HG03175 (cell line): ENCODE measurements around the gene ARHGEF3.
A peak's percentile ranks its signal among the peaks of the same experiment; 100 is the strongest.

Experiments used
- ATAC-seq: cut with Tn5 transposase; IDR thresholded peaks from one replicate; pipeline ENCODE4 v1.9.1; 2021; ENCODE audit warnings: mild to moderate bottlenecking, moderate library complexity; ENCODE audit not compliant: unreplicated experiment

The ARHGEF3 gene

DNA sequence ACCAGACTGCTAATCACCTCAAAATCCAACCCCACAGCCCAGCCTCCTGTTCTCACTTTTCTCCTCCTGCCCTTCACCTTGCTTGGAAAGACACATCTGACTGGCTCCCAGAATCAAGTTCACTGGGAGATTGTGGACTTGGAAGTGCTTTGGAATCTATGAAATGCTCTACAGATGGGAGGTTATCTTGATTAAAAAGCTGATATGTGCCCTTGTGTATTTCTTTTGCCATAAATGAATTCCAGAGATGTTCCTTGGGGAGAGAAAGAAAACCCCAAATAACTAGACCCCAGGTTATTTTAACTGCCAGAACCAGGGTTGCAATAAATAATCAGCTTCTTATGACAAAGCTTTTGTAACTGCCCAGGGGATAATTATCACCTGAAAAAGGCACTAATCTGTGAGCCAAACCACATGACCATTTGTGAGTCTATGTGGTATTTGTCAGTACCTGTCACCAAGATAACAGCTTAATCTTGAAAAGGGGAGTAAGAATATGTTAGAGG lies 21.7 kb upstream of the ARHGEF3 start:
- ATAC-seq, result no peak

DNA sequence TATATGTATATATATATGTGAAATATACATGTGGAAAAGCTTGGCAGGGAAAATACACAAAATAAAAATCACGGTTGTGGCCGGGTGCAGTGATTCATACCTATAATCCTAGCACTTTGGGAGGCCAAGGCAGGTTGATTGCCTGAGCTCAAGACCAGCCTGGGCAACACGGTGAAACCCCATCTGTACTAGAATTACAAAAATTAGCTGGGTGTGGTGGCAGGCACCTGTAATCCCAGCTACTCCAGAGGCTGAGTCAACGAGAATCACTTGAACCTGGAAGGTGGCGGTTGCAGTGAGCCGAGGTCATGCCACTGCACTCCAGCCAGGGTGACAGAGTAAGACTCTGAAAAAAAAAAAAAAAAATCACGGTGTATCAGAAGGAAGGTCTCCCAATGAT lies 20.8 kb upstream of the ARHGEF3 start:
- ATAC-seq, result no peak

DNA sequence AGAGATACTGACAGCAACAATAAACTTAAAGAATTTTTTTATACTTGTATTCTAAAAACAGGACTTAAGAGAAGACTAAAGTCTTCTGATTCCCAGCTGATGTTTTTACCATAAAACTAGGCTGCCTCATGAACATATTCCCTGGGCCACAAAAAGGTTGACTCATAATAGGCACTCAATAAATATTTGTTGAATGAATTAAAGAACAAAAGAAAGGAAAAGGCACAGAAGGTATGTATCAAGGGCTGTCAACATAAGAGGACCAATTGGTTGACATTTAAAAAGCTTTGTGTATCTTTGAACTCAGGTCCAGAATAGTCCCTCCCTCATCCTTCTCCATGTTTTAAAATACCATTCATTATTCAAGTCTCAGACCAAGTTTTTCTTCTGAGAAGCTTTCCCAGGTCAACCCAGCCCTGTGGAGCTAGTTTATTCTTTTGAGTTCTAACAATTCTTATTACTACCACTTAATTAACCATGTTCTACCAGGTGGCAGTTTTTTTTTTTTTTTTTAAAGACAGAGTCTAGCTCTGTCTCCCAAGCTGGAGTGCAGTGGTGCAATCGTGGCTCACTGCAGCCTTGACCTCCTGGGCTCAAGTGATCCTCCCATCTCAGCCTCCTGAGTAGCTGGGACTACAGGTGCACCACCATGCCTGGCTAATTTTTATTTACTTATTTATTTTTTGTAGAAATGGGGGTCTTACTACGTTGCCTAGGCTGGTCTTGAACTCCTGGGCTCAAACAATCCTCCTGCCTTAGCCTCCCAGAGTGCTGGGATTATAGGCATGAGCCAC lies 17.5 kb upstream of the ARHGEF3 start:
- ATAC-seq, result no peak

DNA sequence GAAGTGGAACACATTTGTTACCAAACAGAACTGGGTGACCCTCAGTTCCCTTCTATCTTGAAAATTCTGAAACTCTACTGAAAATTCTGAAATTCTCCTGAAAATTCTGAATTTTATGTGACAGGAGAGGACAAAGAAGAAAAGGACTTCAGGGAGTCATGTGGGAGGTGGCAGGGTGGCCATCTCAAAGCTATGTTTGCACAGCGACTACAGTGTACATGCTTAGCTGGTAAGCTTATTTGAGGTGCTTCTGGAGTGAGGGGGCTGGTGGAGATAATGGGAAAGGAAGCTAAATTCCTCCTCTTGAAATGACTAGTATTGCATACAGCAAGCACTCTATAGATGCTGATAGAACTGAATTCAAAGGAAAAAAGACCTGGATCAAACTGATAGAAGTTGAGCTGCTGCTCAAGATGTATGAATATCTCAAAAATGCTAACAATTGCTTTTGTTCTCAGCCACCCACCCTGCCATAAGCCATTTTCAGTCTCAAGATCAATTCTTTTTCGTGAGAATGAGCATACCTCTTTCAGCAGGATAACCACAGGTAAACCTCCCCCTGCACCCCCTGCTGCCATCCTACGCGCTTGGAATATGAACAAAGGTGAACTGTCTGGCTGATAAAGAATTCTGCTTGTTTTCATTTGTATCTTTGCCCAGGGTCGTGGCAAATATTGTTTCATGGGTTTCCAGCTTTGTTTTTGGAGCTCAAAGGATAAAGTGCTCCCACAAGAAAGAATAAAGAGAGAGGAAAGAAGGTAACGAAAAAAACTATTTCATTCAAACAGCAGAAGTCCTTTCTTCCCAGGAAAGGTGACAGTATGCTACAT lies 16.6 kb upstream of the ARHGEF3 start:
- no peak for ATAC-seq

DNA sequence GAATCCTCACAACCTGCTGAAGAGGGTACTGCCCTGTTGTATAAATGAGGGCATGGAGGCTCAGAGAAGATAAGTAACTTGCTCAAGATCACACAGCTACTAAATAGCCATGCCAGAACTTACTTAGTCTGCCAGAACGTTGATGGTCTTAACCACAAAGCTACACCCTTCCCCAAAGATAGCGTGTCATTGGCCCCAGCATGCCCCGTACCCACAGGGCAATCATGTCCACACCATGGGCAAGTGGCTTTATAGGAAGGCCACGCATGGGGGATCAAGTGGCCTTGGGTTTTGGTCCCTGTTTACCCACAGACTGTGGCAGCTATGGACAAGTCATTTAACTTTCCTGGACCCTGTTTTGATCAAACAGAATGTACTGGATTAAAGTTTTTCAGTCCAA lies 15.9 kb upstream of the ARHGEF3 start:
- ATAC-seq, result no peak

DNA sequence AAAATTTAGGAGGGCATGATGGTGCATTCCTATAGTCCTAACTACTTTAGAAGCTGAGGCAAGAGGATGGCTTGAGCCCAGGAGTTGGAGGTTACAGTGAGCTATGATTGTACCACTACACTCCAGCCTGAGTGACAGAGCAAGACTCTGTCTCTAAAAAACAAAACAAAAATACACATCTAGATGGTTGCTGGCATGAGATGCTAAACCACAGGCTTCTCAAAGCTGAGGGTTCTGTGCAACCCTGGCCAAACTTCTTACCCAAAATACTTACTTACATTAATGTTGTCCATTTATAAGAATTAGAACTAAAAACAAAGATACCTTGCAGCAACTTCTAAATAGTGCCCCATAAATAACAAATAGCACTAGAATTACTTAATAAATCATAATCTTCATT lies 14.3 kb upstream of the ARHGEF3 start:
- no peak for ATAC-seq

DNA sequence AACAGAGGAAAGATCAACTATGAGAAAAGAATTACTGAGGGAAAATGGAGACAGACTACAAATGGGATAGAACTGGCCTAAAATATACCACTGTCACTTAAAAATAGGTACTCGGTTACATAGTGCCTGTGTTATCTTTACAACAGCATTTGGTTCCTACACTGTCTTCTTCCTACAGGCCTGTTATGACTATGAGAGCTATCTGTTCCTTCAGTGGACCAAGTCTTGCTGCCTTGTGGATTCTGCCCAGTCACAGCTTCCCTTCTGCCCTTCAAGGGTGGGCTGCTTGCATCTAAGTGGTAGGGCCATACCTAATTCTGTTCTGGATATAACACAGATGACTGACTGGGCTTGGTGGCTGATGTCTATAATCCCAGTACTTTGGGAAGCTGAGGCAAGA lies 13.8 kb upstream of the ARHGEF3 start:
- ATAC-seq, result no peak

DNA sequence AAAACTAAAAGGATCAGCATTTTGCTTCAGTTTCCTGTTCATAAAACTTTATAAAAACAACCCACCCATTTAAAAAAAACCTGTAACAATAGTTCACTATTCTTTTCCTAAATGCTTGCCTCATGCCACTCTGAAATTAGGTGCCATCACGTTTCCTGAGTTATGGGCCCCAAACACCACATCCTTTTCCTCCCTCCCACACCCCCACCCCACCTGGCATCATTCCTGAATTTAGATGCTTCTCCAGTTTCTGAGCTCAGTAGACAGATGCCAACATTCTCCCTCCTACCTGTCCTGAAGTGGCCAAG lies 11.9 kb upstream of the ARHGEF3 start:
- ATAC-seq, result no peak

DNA sequence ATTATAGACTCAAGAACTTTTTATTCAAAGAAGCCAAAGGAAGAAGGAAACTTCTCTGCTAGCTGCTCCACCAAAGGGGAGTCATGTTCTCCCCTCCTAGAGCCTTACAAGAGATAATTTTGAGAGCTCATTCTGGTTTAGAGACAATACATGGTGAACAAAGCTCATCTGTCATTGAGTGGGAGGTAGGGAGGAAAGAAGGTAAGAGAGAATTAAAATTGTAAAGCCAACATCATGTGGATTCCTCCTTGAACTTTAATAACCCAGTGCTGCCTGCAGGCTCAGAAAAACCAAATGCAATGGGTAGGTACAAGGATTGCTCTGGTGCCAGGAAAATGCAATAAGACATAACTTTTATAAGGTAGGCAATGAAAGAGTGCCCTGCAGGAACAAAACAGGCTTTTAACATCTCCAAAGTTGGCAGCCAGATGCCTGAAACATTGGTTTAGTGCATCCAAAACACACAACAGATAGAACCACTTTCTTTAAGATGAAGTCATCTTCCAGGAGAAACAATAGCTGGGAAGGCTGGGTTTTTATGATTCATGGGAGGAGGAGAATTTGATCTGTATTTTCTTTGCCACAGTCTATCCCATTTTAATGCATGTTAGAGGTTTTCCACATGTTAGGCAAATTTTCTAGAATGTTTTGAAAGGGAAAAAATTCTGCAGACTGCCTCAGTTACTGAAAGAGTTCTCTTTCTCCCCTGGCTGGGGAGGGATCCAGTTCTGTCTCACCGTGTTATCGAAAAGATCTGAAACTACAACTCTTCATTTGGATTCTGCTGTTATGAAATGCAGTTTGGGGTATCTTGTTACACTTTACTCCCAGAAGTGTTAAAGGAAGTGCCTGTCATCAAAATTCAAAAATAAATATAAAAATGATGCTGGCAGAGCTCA lies 11.3 kb upstream of the ARHGEF3 start:
- no peak for ATAC-seq

DNA sequence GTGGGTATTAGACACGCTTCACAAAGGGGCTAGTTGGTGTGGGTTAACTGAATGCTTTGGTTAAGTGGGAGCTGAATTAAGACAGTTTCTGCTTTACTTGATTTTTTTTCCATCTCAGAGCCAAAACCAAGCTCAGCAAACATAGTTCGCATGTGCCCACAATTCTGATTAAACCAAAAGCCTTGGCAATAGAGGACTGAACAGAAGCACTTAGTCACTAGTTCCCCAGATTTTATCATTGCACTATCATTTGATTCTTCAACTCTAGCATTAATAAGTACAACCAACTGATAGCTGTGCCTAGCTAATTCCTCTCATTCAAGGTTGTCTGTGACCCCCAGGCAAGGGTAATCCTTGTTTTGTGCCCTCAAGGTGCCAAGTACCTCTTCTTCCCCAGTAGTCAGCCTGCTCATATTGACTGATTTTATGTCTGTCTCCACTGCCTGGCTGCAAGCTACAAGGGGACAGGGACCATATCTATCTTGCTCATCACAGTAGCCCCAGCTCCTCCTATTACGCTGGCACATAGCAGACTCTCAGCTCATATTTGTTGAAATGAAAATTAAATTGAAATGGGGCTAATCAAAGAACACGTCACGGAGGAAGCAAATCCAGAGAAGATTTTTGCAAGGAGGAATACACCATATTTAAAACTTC lies 9.9 kb upstream of the ARHGEF3 start:
- no peak for ATAC-seq

DNA sequence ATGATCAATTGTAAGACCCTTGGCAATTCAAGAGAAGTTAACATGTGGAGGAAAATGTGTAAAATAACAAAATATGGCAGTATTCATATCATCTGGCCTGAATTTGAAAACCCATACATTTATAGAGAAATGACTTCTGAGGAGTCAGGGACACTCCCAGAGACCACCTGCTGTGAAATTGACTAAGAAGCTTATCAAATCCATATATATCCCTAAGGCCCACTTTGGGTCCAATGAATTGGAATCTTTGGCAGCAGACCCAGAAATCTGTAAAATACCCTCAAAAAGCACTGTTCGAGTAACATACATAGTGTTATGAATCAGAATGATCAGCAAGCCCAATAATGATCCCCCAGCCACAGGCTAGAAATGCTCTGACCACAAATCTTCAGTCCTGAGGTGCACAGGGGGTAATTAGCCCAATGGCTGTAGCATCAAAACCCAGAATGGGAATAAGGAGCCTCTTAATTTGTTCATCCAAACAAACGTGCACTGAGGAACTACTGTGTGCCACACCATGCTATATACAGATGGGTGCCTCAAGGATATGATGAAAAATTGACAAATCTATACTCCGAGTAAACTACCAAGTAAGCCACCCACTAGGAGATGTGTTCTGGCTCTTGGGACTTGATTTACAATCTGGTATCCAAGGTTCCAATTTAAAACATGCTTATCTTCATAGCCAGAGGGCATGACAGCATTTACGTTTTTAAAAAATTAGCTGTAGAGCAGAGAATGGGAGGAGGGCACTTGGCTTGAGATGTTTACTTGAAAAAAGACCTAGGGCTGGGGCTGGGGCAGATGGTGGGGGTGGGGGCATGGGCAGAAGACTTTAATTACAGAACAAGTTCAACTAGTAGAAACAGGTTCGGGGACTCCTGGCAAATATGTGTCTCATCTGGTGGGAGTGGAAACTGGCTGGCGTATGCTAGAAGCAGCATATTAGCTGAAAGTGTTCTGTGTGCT lies 9.1 kb upstream of the ARHGEF3 start:
- ATAC-seq, result no peak

DNA sequence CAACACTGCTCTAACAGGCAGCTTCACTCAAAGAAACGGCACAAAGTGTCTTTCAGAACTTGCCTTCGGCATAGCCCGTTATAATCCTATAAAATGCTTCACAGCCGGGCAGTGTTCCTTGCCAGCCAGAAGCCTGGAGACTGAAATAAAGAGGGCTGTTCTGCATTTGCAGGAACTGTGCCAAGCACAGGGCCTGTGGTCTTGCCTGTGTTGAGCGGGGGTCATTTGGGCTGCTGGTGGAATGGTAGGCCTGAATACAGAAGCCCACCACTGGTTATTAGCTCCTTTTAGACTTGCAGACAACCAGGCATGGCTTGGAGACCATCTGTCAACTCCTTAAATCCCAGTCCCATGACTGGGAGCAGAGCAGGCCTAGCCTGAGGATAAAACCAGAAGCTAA lies 4.7 kb upstream of the ARHGEF3 start:
- no peak for ATAC-seq

DNA sequence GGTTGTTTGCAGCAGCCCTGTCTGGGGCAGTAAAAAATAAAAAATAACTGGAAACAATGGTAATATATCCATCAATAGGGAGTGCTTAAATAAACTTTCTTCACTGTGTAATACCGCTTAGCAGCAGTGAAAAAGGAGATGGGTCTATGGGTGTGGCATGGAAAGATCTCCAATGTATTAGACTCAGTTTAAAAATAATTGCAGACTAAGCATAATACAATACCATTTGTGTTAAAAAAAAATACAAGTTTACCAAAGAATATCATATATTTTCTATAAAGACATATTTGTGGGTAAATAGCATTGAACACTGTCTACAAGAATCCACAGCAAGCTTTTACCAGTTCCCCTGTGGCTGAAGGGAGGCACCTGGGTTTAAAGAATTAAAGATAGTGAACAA lies 1.0 kb upstream of the ARHGEF3 start:
- no peak for ATAC-seq

DNA sequence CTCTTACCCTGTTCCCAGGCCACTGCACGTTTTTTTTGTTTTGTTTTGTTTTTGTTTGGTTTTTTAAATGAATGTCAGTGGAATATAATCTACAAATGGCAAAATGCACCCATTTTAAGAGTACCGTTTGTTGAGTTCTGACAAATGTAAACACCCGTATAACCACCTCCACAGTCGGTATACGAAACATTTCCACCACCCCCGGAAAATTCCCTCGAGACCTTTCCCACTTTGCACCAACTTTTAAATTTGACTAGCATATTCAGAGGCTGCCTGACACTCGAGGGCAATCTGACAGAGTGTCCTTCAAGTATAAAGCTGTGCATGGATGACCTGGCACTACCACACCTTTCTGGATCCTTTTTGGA lies 613 bp upstream of the ARHGEF3 start:
- ATAC-seq, result no peak

DNA sequence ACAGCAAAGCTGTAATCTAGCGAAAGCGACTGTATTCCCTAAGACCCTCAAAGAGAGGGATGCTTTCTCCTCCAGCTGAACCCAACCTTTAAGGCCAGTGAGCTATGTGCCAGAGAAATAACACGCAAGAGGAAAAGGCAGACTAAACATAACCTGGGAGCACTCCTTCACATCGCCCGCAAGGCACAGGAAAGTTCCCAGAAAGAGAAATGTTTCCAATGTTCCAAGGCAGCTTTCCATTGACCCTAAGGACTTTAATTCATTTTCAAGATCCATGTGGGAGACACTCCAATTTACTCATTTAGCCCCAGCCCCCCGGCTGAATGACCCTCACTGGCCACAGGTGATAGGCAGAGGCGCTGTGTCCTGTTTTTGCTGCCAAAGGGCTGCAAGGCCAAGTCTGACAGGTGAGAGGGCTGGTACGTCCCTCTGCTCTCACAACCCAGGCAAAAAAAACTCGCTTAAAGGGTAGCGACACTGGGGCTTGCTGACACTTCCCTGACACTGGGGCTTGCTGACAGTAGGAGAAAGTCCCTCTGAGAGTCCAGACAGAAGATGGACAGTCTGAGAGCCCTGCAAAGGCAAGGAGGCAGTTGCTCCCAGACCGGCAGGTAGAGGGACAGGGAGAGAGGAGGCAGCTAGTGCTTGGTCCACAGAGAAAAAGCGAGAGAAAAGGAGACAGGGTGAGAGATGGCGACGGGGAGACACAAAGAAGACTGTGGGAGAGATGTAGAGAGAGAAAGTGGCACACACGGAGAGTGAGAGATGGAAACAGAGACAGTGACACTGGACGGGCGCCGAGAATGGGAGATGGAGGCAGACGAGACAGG lies 702 bp downstream of the ARHGEF3 start:
- no peak for ATAC-seq

DNA sequence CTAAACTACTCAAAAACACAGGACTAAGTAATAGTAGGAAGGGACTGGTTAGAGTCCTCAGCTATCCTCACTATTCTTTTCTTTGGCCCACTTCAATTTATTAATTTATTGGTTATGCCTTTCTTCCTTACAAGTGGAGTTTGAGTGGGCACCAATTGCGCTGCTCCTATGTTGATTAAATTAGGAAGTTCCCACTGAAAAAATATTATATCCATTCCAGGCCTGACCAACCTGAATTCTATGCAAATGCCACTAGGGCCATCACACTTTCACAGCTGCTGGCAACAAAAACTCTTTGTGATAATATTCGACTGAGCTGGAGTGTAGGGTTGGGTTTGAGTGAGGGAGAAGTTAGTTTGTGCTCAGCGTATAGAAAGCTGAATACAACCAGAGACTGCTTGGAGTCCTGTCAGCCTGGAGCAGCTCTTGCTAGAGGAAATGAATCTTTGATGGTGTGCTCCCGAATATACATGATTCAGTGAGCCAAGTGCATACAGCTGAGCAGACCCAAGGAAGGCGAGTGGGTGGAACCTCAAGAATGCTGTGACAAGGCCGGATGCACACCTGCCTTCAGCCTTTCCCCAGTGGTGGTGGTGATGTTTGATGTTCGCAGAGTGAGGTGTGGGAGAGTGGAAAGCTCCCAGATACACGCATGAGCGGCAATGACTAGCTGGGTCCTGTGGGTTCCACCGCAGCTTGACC lies 1.5 kb downstream of the ARHGEF3 start:
- peak; percentile 32 for ATAC-seq

DNA sequence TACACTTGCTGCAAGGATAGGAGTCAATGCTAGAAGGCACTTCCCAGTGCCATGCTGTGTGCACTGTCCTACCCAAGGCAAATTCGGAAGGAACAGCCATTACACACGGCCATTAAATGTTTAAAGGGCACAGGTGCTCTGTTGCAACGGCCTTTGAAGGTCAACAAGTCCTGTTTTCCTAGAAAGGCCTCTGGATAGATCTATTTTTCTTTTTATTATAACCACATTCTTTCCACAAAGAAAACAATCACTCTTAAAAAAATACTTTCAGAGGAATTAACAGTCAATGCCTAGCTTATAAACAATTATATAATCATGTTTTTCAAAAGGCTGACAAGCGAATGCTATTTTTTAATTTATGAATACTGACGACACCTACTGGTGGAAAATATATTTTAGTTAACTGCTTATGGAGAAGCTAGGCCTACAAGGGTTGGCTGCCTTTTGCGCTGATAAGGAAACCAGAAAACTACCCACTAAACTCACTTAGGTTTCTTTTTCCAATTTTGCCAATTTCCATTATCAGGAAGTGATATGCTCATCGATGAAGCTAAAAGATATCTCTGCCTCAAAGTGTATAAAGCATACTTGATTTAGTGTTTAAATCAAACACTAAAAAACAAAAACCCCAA lies 2.4 kb downstream of the ARHGEF3 start:
- no peak for ATAC-seq

DNA sequence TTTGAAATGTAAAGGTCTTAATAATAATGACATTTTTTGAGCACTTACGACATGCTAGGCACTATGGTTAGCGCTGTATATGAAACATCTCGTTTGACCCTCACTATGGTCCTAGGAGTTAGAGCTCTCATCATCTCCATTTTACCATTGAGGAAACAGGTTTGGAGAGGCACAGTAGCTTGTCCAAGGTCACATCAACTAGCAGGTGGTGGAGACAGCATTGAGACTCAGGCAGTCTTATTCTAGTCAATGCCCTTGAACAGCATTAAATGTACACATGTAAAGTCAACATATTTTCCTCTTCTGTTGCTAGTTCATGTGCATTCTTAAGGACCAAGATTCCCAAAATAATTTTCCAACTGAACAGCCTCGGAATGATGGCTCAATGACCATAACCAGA lies 4.8 kb downstream of the ARHGEF3 start:
- no peak for ATAC-seq
